ENCODE measurements around the gene CLDN17.

Gene CLDN17

DNA sequence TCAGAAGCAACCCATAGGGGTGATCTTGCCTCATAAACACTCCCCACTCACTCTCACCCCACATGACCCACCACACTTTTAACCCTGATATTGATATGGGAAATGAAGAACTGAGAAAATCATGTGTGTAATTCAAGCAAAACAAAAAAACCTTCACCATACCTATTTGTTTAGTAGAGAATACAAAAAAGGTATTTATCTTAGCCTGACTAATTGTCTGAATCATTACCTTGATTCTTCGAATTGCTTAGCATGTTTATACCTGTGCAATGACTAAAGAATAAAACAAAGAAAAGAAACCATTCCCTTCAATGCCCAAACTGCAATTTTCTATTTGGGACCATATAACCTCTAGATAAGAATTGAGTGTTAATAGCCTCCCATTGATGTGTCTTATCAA is 1.8 kb downstream of the CLDN17 start:
- H3K4me1 Mint-ChIP-seq (ENCODE audit: low read depth) = no peaks in the 10 kb centered on the region
- H3K9me3 Mint-ChIP-seq = peaks cover 13% of the 10 kb centered on the region
- intact Hi-C loops (cut with micrococcal nuclease) = no loop called here
- no peak overlapping the region for H3K4me3 Mint-ChIP-seq
- H3K27me3 Mint-ChIP-seq = no peaks in the 10 kb centered on the region
- H3K27ac Mint-ChIP-seq = no peak overlapping the region
- H3K36me3 Mint-ChIP-seq (ENCODE audit: low read depth) = no peaks in the 10 kb centered on the region

DNA sequence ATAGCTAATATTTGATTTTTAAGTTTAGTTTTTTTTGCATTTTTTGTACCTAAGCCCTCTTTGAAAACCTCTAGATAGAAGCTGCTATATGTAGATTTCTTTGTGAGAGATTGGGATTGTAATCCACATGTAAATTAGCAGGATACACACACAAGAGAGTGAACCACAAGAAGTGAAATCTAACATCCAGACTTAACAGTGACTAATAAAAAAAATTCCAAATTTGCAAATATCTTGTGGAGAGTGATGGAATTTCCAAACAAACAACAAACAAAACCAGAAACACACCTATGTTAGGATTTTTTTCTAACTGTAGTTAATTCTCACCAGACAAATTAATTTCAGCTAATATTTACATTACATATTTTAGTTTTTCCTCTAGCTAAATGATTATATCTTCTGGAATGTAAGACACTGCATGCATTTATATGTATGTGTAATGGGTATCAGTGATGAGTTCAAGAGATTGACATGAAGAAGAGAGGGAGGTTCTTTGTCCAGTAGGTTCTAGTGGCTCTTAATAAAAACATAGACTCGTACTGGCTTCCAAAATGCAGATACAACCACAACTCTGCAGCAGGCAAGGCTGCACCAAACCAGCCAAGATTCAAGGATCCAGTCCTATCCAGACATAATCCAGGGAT is 12.8 kb downstream of the CLDN17 start:
- intact Hi-C loops (cut with micrococcal nuclease) = no loop called here
- no peaks in the 10 kb centered on the region for H3K27me3 Mint-ChIP-seq
- H3K9me3 Mint-ChIP-seq = peaks cover 18% of the 10 kb centered on the region
- H3K4me3 Mint-ChIP-seq = no peak overlapping the region
- H3K27ac Mint-ChIP-seq = no peak overlapping the region
- H3K4me1 Mint-ChIP-seq (ENCODE audit: low read depth) = no peaks in the 10 kb centered on the region
- no peaks in the 10 kb centered on the region for H3K36me3 Mint-ChIP-seq (ENCODE audit: low read depth)

DNA sequence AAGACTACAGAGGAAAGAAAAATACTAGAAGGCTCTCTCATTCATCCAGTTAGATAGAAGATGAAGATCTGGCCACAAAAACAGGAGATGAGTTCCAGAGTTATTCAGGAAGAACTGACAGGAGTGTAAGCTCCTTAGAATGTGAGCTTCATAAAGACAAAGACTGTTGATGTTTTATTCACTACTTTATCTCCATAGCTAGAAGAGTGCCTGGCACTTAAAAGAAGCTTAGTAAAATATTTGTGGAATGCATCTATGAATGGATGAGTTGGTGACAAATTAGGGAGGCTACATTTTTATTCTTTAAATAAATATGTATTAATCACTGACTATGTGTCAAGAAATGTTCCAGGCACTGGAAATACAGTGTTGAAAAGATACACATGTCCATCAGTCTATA is 13.8 kb downstream of the CLDN17 start:
- intact Hi-C loops (cut with micrococcal nuclease) = no loop called here
- Mint-ChIP-seq H3K4me1 (ENCODE audit: low read depth) (no peaks in the 10 kb centered on the region), H3K36me3 (ENCODE audit: low read depth) (no peaks in the 10 kb centered on the region), H3K9me3 (peaks cover 18% of the 10 kb centered on the region), H3K27me3 (no peaks in the 10 kb centered on the region), H3K27ac (no peak overlapping the region), H3K4me3 (no peak overlapping the region)

DNA sequence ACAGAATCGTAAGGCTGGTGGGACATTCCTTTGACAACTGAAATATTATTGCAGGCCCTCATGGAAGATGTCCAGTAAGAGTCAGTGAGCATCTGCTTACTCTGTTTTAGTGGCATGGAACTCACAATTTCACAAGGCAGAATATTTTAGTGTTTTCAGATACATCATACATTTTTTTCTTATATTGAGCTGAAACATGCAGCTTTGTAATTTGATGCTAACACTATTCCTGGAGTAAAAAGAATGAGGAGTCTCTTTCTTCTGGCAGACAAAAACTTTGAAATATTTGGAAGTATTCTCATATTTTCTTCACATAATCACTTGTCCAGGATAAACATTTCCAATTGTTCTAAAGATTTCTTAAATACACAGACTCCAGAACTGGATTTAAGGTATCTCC is 17.7 kb downstream of the CLDN17 start:
- Mint-ChIP-seq H3K36me3 (ENCODE audit: low read depth) (no peaks in the 10 kb centered on the region), H3K9me3 (peaks cover 17% of the 10 kb centered on the region), H3K27ac (no peak overlapping the region), H3K27me3 (no peaks in the 10 kb centered on the region), H3K4me3 (no peak overlapping the region), H3K4me1 (ENCODE audit: low read depth) (no peaks in the 10 kb centered on the region)
- intact Hi-C loops (cut with micrococcal nuclease) = no loop called here

DNA sequence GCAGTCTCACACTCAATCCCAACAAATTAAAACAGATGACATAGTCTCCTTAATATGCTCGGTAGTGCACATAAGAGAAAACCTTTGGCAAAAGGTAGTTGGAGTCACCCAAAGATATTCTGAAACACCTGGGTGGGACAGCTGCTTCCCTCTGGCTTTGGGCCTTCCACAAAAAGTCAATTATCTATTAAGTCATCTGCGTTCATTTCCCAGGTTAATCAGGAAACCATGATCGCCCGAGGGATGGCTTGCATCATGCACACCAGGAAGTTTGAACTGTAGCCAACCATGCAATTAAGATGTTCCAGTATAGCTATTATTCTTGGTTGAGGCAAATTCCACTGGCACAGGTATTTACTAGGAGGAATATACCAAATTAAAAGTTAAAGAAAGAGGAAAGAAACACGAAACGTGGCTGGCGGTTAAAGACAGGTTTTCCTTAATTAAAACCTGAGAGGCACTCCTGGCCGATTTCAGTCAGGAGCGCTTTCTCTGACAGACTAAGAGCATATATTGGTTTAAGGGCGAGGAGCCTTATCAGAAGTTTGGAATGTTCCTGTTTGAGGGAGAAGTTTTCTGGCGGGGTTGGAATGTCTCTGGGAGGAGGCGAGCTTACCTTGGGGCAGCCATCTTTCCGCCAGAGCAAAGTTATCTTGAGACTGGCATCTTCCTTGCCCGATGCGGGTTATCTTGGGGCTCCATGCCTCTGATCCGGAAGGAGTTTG is 19.9 kb downstream of the CLDN17 start:
- no peaks in the 10 kb centered on the region for H3K27me3 Mint-ChIP-seq
- H3K36me3 Mint-ChIP-seq (ENCODE audit: low read depth) = no peaks in the 10 kb centered on the region
- intact Hi-C loops (cut with micrococcal nuclease) = no loop called here
- H3K4me3 Mint-ChIP-seq = no peak overlapping the region
- H3K9me3 Mint-ChIP-seq = peaks cover 10% of the 10 kb centered on the region
- no peaks in the 10 kb centered on the region for H3K4me1 Mint-ChIP-seq (ENCODE audit: low read depth)
- H3K27ac Mint-ChIP-seq = no peak overlapping the region

DNA sequence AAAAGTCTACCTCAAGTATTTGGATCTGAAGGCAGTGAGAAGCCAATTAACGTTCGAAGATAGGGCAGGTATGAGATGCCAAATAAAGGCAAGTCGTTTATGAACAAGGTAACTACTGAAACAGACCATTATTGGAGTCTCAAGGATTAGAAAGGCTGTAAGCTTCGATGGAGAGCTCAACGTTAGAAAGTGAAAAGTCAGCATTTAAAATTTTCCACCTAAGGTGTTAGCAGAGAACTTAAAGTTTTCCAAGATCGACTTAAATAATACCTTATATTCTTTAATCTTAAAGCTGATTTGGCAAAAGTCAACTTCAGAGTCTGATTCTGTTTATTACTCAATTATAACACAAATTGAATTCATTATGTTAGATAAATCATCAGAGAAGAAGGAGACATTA is 28.1 kb downstream of the CLDN17 start:
- intact Hi-C loops (cut with micrococcal nuclease) = no loop called here
- H3K36me3 Mint-ChIP-seq (ENCODE audit: low read depth) = no peaks in the 10 kb centered on the region
- H3K27me3 Mint-ChIP-seq = no peaks in the 10 kb centered on the region
- no peak overlapping the region for H3K27ac Mint-ChIP-seq
- peaks cover 15% of the 10 kb centered on the region for H3K9me3 Mint-ChIP-seq
- no peaks in the 10 kb centered on the region for H3K4me1 Mint-ChIP-seq (ENCODE audit: low read depth)
- H3K4me3 Mint-ChIP-seq = no peak overlapping the region

DNA sequence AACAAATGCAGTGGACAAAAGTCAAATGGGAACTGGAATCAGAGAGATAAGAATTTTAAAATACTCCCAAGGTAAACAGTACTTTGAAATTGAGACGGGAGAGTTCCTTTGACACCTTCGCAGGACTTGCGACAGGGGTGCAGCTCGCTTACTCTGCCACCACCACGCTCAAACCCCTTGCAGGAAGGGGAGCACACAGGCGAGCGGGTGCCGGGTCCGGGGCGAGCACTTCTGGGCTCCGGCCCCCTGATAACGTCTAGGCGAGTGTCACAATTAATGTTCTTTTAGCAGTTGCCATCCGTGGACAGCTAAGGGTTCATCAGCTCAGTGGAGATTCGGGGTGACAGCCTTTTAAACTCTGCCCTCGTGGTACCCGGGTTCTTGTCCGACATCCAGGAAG is 37.4 kb downstream of the CLDN17 start:
- intact Hi-C loops (cut with micrococcal nuclease) = no loop called here
- no peaks in the 10 kb centered on the region for H3K27me3 Mint-ChIP-seq

DNA sequence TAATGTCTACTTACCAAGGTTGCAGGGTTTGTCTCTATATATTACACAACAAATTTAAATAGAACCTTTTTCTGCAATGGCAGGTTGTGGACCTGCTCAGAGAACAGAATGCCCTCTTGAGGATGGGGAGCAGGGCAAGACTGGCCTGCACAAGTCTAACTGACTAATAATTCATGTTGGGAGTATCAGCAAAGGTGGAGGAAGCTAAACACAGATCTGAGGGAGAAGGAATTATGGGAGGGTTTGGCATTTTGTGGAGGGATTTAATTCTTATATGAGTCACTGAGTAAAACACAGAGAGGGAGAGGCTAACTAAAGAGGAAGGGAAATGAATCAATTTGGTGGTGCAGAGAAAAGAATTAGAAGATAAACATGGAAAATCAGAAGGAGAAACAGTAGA is 40.0 kb downstream of the CLDN17 start:
- H3K27me3 Mint-ChIP-seq = no peaks in the 10 kb centered on the region
- H3K9me3 Mint-ChIP-seq = peaks cover 13% of the 10 kb centered on the region
- H3K4me3 Mint-ChIP-seq = no peak overlapping the region
- H3K36me3 Mint-ChIP-seq (ENCODE audit: low read depth) = no peaks in the 10 kb centered on the region
- H3K4me1 Mint-ChIP-seq (ENCODE audit: low read depth) = no peaks in the 10 kb centered on the region
- intact Hi-C loops (cut with micrococcal nuclease) = no loop called here
- no peak overlapping the region for H3K27ac Mint-ChIP-seq

More for the DNA sequence above, 37.4 kb downstream of the CLDN17 start:
- no peak overlapping the region for H3K4me3 Mint-ChIP-seq
- no peak overlapping the region for H3K27ac Mint-ChIP-seq
- H3K4me1 Mint-ChIP-seq (ENCODE audit: low read depth) = no peaks in the 10 kb centered on the region
- H3K36me3 Mint-ChIP-seq (ENCODE audit: low read depth) = no peaks in the 10 kb centered on the region
- H3K9me3 Mint-ChIP-seq = peaks cover 13% of the 10 kb centered on the region

DNA sequence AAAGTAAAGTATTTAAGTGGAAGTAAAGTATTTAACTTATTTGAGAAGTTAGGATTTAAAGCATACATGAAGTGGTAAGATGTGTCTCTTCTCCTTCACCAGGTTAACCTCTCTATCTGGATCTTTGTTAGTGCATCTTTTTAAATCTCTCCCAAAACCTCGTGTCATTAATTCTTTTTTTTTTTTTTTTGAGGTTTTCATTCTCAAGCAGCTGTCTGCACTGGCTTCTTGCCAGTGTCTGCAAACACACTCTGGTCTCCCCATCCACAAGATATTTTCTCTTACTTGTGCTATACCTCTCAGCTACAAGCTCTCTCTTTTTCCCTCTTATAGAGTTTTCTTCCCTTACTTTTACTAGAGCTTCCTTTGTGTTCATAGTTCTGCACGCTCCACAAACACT is 49.0 kb downstream of the CLDN17 start:
- no peaks in the 10 kb centered on the region for H3K4me1 Mint-ChIP-seq (ENCODE audit: low read depth)
- intact Hi-C loops (cut with micrococcal nuclease) = no loop called here
- no peaks in the 10 kb centered on the region for H3K9me3 Mint-ChIP-seq
- no peaks in the 10 kb centered on the region for H3K27me3 Mint-ChIP-seq
- H3K36me3 Mint-ChIP-seq (ENCODE audit: low read depth) = no peaks in the 10 kb centered on the region
- no peak overlapping the region for H3K27ac Mint-ChIP-seq
- no peak overlapping the region for H3K4me3 Mint-ChIP-seq

DNA sequence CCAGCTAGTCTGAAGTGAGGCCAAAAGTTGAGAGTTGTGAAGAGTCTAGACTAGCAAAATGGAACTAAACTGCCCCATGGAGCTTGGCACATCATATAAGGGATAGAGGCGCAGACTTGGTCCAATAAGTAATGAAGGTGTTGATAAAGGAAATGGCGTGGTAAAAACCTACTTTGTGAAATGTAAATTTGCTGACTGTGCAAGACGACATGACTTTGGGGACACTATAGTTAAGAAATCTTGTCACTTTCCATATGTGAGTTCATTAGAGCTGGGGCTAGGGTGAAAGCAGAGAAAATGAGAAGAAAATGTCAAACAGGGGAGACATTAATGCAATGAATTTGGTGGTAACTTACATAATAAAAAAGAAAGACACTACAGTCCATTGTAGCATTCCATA is 50.1 kb downstream of the CLDN17 start:
- Mint-ChIP-seq H3K9me3 (no peaks in the 10 kb centered on the region), H3K27me3 (no peaks in the 10 kb centered on the region), H3K36me3 (ENCODE audit: low read depth) (no peaks in the 10 kb centered on the region), H3K4me1 (ENCODE audit: low read depth) (no peaks in the 10 kb centered on the region), H3K27ac (no peak overlapping the region), H3K4me3 (no peak overlapping the region)
- intact Hi-C loops (cut with micrococcal nuclease) = no loop called here

Data from dendritic cell treated with granulocyte-macrophage colony-stimulating factor and Interleukin-4, amounts not matched to agents 40 ng/mL and 50 ng/mL, for 4 days (primary cell).